Testis (tissue), 2 donors: ENCODE measurements around the gene JCAD.

Source experiments
- CTCF ChIP-seq, 3 experiments: fragments of 450-650 bp in 2 of 3; fragments of 200-600 bp in 1 of 3; sonication (generic) in 1 of 3; IDR thresholded peaks; one replicate each; pipeline ENCODE4 v1.5.1; 2016 to 2019; ENCODE audit warnings: antibody characterized with exemption in 3 of 3, mild to moderate bottlenecking in 2 of 3, moderate library complexity in 1 of 3
- POLR2A ChIP-seq: fragments of 450-650 bp; IDR thresholded peaks from one replicate; pipeline ENCODE4 v1.6.1; 2017; ENCODE audit warnings: antibody characterized with exemption, mild to moderate bottlenecking, moderate library complexity

GRCh38 chr10:29994811-29995210 lies 64.6 kb downstream of the JCAD start:
- TF ChIP-seq CTCF (IDR thresholded peaks at IDR 0.05) (no peak), POLR2A (no peak)
